Peyer's patch (tissue), 4 donors: ENCODE results near the gene LMBR1. TPM values are rescaled to one million over a fixed set of nuclear protein-coding genes. Genes with fewer than 3 reads are reported as not detected.

Experiments
- DNase-seq, 3 donors: peaks; one replicate each; pipeline ENCODE4 v3.0.0-alpha.2; 2017 to 2019
- H3K27ac ChIP-seq, 4 donors: fragments of 200-600 bp; sonication (generic); one replicate each; pipeline ENCODE4 v1.5.1; 2016 to 2019
- H3K27me3 ChIP-seq, 2 donors: fragments of 200-600 bp; sonication (generic); one replicate each; pipeline ENCODE4 v1.5.1; 2019
- H3K36me3 ChIP-seq, 3 donors: fragments of 200-600 bp; sonication (generic); one replicate each; pipeline ENCODE4 v1.5.1; 2016 to 2019
- H3K4me1 ChIP-seq, 4 donors: fragments of 200-600 bp; sonication (generic); one replicate each; pipeline ENCODE4 v1.5.1; 2016 to 2019
- H3K4me3 ChIP-seq, 4 donors: fragments of 200-600 bp; sonication (generic); 1 replicate in 3 of 4; 2 replicates in 1 of 4; pipeline ENCODE4 v1.5.1; 2016 to 2019; ENCODE audit warnings: mild to moderate bottlenecking in 1 of 4
- H3K9me3 ChIP-seq, 4 donors: fragments of 200-600 bp; sonication (generic); one replicate each; pipeline ENCODE4 v1.5.1; 2016 to 2019; ENCODE audit warnings: mild to moderate bottlenecking in 1 of 4
- CTCF ChIP-seq, 6 experiments: fragments of 450-650 bp in 4 of 6; fragments of 200-600 bp in 2 of 6; sonication (generic) in 1 of 6; IDR thresholded peaks; one replicate each; pipeline ENCODE4 v1.5.1; 2017 to 2019; ENCODE audit warnings: antibody characterized with exemption in 6 of 6, mild to moderate bottlenecking in 3 of 6, moderate library complexity in 1 of 6
- POLR2A ChIP-seq, 2 donors: fragments of 450-650 bp; IDR thresholded peaks; one replicate each; pipeline ENCODE4 v1.5.1; 2017; ENCODE audit warnings: antibody characterized with exemption in 2 of 2, mild to moderate bottlenecking in 2 of 2, moderate library complexity in 2 of 2
- total RNA-seq, 4 donors: library from RNA; depleted of rRNA; stranded (reverse); fragments of >200 nt; gene quantifications; one replicate each; pipeline ENCODE4 v1.1.0, GENCODE V29; 2016

The LMBR1 gene
- total RNA-seq, 4 donors from 2014 or later = 30.5 to 69.3 (median 62.8) TPM

- Histone ChIP-seq H3K4me1 (no peaks in the 10 kb centered on the region), H3K9me3 (peaks cover 0 to 6% (median 0%) of the 10 kb centered on the region in 4 donors), H3K27ac (no peak overlapping the region), H3K4me3 (no peak overlapping the region), H3K36me3 (peaks cover 0 to 20% (median 0%) of the 10 kb centered on the region in 3 donors), H3K27me3 (no peaks in the 10 kb centered on the region)
- TF ChIP-seq POLR2A (IDR thresholded peaks at IDR 0.05) = no peak
- TF ChIP-seq CTCF (IDR thresholded peaks at IDR 0.05) = no peak
- DNase-seq = no peak
Measured at GRCh38 chr7:156735851-156736250, 157.1 kb downstream of the LMBR1 start.

DNA sequence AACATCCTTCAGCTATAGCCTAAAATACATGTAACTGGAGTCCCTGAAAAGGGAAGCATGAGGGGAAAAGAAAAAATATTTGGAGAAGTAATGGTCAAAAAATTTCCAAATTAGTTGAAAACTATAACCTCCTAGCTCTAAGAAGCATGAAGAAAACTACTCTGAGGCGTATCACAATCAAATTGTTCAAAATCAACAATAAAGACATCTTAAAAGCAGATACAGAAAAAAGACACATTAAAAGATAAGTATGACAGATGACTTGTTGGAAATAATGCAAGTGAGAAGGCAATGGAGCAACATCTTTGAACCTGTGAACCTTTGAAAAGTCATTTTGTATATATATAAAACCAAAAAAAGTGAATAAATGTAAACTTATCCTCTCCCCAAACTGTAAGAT lies 159.3 kb downstream of the LMBR1 start:
- TF ChIP-seq CTCF (IDR thresholded peaks at IDR 0.05) (no peak), POLR2A (IDR thresholded peaks at IDR 0.05) (no peak)
- Histone ChIP-seq H3K4me1 (no peaks in the 10 kb centered on the region), H3K27ac (no peak overlapping the region), H3K36me3 (peaks cover 0 to 20% (median 0%) of the 10 kb centered on the region in 3 donors), H3K9me3 (peaks cover 0 to 6% (median 0%) of the 10 kb centered on the region in 4 donors), H3K27me3 (no peaks in the 10 kb centered on the region), H3K4me3 (no peak overlapping the region)
- no peak for DNase-seq

DNA sequence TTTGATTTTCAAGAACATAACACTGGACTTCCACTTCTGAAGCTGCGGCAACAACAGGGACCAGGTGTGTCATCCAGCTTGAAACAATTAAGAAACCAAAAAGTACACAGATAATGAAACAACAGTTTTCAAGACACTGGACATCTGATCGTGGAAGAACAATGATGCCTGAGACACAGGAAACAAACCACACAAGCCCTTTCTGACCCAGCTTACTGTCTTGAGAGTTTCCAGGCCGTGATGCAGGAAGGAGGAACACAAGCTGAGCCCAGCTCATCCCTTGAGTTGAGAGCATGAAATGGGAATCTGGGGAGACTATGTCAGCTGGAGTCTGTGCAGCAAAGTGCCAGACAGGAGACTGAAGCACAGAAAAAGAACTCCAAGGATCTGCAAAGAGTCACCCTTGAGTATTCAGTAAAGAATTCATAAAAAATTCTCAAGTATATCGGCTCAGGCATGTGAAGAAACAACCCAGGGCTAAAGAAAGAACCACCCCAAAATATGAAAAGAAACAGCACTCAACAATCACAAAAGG lies 160.8 kb downstream of the LMBR1 start:
- Histone ChIP-seq H3K27ac (no peak overlapping the region), H3K27me3 (no peaks in the 10 kb centered on the region), H3K4me1 (no peaks in the 10 kb centered on the region), H3K4me3 (no peak overlapping the region), H3K36me3 (peaks cover 0 to 20% (median 0%) of the 10 kb centered on the region in 3 donors), H3K9me3 (peaks cover 0 to 6% (median 0%) of the 10 kb centered on the region in 4 donors)
- DNase-seq = no peak
- TF ChIP-seq CTCF (IDR thresholded peaks at IDR 0.05) = no peak
- no peak for TF ChIP-seq POLR2A (IDR thresholded peaks at IDR 0.05)

DNA sequence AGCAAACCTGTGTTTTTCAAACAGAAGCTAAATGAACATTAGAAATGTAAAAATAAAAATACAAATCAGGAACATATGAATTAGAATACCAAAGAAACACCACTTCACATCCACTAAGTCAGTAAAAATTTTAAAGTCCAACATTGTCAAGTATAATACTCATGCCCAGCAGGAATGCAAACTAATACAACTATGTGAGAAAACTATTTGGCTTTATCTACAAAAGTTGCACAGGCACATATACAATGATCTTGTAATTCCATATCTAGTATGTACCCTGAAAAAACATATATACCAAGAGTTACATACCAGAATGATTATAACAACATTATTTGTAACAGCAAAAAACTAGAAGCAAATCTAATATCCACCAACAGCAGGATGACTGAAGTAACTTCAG lies 161.3 kb downstream of the LMBR1 start:
- no peak for DNase-seq
- no peaks in the 10 kb centered on the region for H3K4me1 ChIP-seq
- no peak overlapping the region for H3K4me3 ChIP-seq
- no peaks in the 10 kb centered on the region for H3K27me3 ChIP-seq
- peaks cover 0 to 6% (median 0%) of the 10 kb centered on the region in 4 donors for H3K9me3 ChIP-seq
- H3K36me3 ChIP-seq = peaks cover 0 to 20% (median 0%) of the 10 kb centered on the region in 3 donors
- H3K27ac ChIP-seq = no peak overlapping the region
- TF ChIP-seq CTCF (IDR thresholded peaks at IDR 0.05) (no peak), POLR2A (IDR thresholded peaks at IDR 0.05) (no peak)

DNA sequence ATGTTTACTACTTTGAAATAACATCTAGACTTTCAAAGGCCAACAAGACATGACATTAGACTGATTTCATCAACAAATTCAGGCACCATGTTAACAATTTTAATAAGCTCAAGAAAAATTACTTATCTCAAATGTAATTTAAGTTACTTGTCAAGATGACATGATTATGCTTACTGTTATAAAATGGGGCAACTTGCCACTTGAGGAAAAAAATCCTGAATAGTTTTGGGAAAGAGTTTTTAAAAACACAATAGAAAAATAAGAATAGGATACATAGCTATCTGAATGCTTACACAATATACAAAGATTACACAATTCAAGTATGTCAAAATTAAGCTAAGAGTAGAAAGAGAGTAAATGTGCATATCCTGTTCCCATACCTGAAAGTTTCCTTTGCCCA lies 167.0 kb downstream of the LMBR1 start:
- Histone ChIP-seq H3K27ac (no peak overlapping the region), H3K36me3 (no peaks in the 10 kb centered on the region), H3K27me3 (no peaks in the 10 kb centered on the region), H3K9me3 (no peaks in the 10 kb centered on the region), H3K4me3 (no peak overlapping the region), H3K4me1 (no peaks in the 10 kb centered on the region)
- TF ChIP-seq POLR2A (IDR thresholded peaks at IDR 0.05) = no peak
- no peak for TF ChIP-seq CTCF (IDR thresholded peaks at IDR 0.05)
- DNase-seq = no peak

DNA sequence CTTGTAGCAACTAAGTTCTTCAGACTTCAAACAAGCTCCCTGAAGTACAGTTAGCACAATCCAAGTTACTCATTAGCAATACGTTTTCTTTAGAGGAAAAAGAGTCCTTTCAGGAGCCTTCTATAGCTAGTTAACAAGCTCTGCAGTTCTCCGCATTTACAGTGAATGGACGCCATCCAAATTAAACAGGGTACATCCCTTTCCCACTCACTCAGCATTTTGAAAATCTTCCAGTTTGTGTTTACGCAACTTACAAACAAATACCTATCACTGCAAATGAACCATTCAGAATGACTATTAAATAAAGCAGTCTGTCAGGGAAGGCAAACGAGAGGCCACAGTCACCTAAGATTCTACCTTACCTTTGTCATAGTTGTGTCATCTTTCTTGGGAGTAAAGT lies 167.9 kb downstream of the LMBR1 start:
- Histone ChIP-seq H3K9me3 (no peaks in the 10 kb centered on the region), H3K4me1 (no peaks in the 10 kb centered on the region), H3K36me3 (no peaks in the 10 kb centered on the region), H3K4me3 (no peak overlapping the region), H3K27me3 (no peaks in the 10 kb centered on the region), H3K27ac (no peak overlapping the region)
- TF ChIP-seq POLR2A (IDR thresholded peaks at IDR 0.05) (no peak), CTCF (IDR thresholded peaks at IDR 0.05) (no peak)
- DNase-seq = no peak
